IMR-90 (cell line): ENCODE results near the gene CRYBA2. TPM values are rescaled to one million over a fixed set of nuclear protein-coding genes. Genes with fewer than 3 reads are reported as not detected.
A peak's percentile ranks its signal among the peaks of the same experiment; 100 is the strongest.

Source experiments
- ATAC-seq: fragments of 200-7000 bp; cut with Tn5 transposase; 2 replicates; pipeline ENCODE4 v1.9.1; 2020; ENCODE audit warnings: low read depth, mild to moderate bottlenecking, moderate library complexity
- Bru-seq: library from RNA; stranded (reverse); fragments of 400-500 nt; gene quantifications from one replicate; lab custom pipeline; 2021; lab: Mats Ljungman, UMichigan
- BruChase-seq, 2 experiments: library from RNA; stranded (reverse); fragments of 400-500 nt; gene quantifications; one replicate each; lab custom pipeline; 2021; lab: Mats Ljungman, UMichigan
- BruUV-seq: library from RNA; stranded (reverse); fragments of 400-500 nt; replicated peaks from 2 replicates; lab custom pipeline; 2021; lab: Mats Ljungman, UMichigan
- CTCF ChIA-PET: fragments of 300-600 bp; formaldehyde crosslinking; extraction: SDS; loops from one replicate; lab custom pipeline; 2021; ENCODE audit warnings: antibody characterized with exemption; lab: Yijun Ruan, JAX
- POLR2A ChIA-PET: fragments of 300-600 bp; sonication (Branson Sonifier 250); formaldehyde crosslinking; loops from one replicate; lab custom pipeline; 2022; ENCODE audit warnings: antibody characterized with exemption; ENCODE audit not compliant: unreplicated experiment; lab: Charles Lee
- DNase-seq: peaks from one replicate; pipeline ENCODE4 v3.0.0; 2013
- H2AFZ ChIP-seq: replicated peaks from 2 replicates; pipeline ENCODE3; 2013; ENCODE audit warnings: low read length, mild to moderate bottlenecking; ENCODE audit not compliant: poor library complexity
- H2AK5ac ChIP-seq: 2 replicates; pipeline ENCODE4 v1.6.1; 2013; ENCODE audit warnings: low read depth, low read length, inconsistent platforms
- H2AK9ac ChIP-seq: replicated peaks from 2 replicates; pipeline ENCODE3; 2013; ENCODE audit warnings: mild to moderate bottlenecking, low read depth, low read length, moderate library complexity; ENCODE audit not compliant: poor library complexity
- H2BK120ac ChIP-seq: 2 replicates; pipeline ENCODE4 v1.6.1; 2013; ENCODE audit warnings: low read depth, low read length, inconsistent platforms
- H2BK15ac ChIP-seq: 3 replicates; pipeline ENCODE4 v1.6.1; 2013; ENCODE audit warnings: low read depth, low read length, inconsistent platforms
- H2BK20ac ChIP-seq: 2 replicates; pipeline ENCODE4 v1.6.1; 2013; ENCODE audit warnings: low read depth, mild to moderate bottlenecking, inconsistent platforms, low read length, moderate library complexity
- H2BK5ac ChIP-seq: 2 replicates; pipeline ENCODE4 v1.6.1; 2013; ENCODE audit warnings: mild to moderate bottlenecking, low read depth, low read length, inconsistent platforms; ENCODE audit not compliant: poor library complexity, severe bottlenecking
- H3K14ac ChIP-seq: replicated peaks from 2 replicates; pipeline ENCODE4 v1.6.1; 2013; ENCODE audit warnings: low read depth, low read length, inconsistent platforms
- H3K18ac ChIP-seq: 2 replicates; pipeline ENCODE4 v1.6.1; 2013; ENCODE audit warnings: low read depth, low read length, control low read depth
- H3K23ac ChIP-seq: 2 replicates; pipeline ENCODE4 v1.6.1; 2013; ENCODE audit warnings: low read depth, low read length, inconsistent platforms
- H3K27ac ChIP-seq: 2 replicates; pipeline ENCODE4 v1.5.1; 2013; ENCODE audit warnings: mild to moderate bottlenecking, control low read depth, low read length; ENCODE audit not compliant: insufficient read depth
- H3K27me3 ChIP-seq: 2 replicates; pipeline ENCODE4 v1.6.1; 2013; ENCODE audit warnings: low read length; ENCODE audit not compliant: control insufficient read depth, insufficient read depth
- H3K36me3 ChIP-seq: 2 replicates; pipeline ENCODE4 v1.6.1; 2013; ENCODE audit warnings: low read length, mixed read lengths; ENCODE audit not compliant: control insufficient read depth, insufficient read depth
- H3K4ac ChIP-seq: 2 replicates; pipeline ENCODE4 v1.6.1; 2013; ENCODE audit warnings: low read depth, low read length, inconsistent platforms
- H3K4me1 ChIP-seq: 2 replicates; pipeline ENCODE4 v1.6.1; 2013; ENCODE audit warnings: low read length, mixed read lengths; ENCODE audit not compliant: control insufficient read depth, insufficient read depth
- H3K4me2 ChIP-seq: 2 replicates; pipeline ENCODE4 v1.6.1; 2013; ENCODE audit warnings: low read depth, mild to moderate bottlenecking, control low read depth, low read length, moderate library complexity
- H3K4me3 ChIP-seq: 2 replicates; pipeline ENCODE4 v1.5.1; 2013; ENCODE audit warnings: low read depth, mild to moderate bottlenecking, control low read depth, low read length, moderate library complexity; ENCODE audit not compliant: insufficient read depth
- H3K56ac ChIP-seq: 2 replicates; pipeline ENCODE4 v1.6.1; 2013; ENCODE audit warnings: low read length, inconsistent platforms; ENCODE audit not compliant: insufficient read depth; ENCODE audit errors: extremely low read depth
- H3K79me1 ChIP-seq, 2 experiments: 2 replicates each; pipeline ENCODE4 v1.6.1; 2013; ENCODE audit warnings: low read length in 2 of 2, inconsistent platforms in 1 of 2, low read depth in 1 of 2
- H3K9ac ChIP-seq: 2 replicates; pipeline ENCODE4 v1.6.1; 2013; ENCODE audit warnings: low read depth, low read length, control low read depth
- H3K9me1 ChIP-seq: 2 replicates; pipeline ENCODE4 v1.6.1; 2013; ENCODE audit warnings: low read length, inconsistent platforms; ENCODE audit not compliant: insufficient read depth
- H3K9me3 ChIP-seq: 2 replicates; pipeline ENCODE4 v1.6.1; 2013; ENCODE audit warnings: low read length; ENCODE audit not compliant: control insufficient read depth, insufficient read depth
- H4K20me1 ChIP-seq: 2 replicates; pipeline ENCODE4 v1.6.1; 2013; ENCODE audit warnings: low read length, inconsistent platforms; ENCODE audit not compliant: insufficient read depth
- H4K5ac ChIP-seq: 2 replicates; pipeline ENCODE4 v1.6.1; 2013; ENCODE audit warnings: mild to moderate bottlenecking, low read depth, low read length, control low read depth
- H4K8ac ChIP-seq, 2 experiments: 2 replicates each; pipeline ENCODE4 v1.6.1; 2013; ENCODE audit warnings: low read depth in 2 of 2, low read length in 2 of 2, control low read depth in 1 of 2, inconsistent platforms in 1 of 2
- H4K91ac ChIP-seq: 2 replicates; pipeline ENCODE4 v1.6.1; 2013; ENCODE audit warnings: low read depth, low read length, inconsistent platforms; ENCODE audit not compliant: insufficient read depth
- BHLHE40 ChIP-seq: fragments of 150-350 bp; IDR thresholded peaks from 2 replicates; pipeline ENCODE4 v1.6.1; 2016; ENCODE audit warnings: mild to moderate bottlenecking, low read depth, low read length
- FOS ChIP-seq: fragments of 150-350 bp; IDR thresholded peaks from 2 replicates; pipeline ENCODE4 v1.6.1; 2016; ENCODE audit warnings: low read depth, low read length
- MAFK ChIP-seq: IDR thresholded peaks from 2 replicates; pipeline ENCODE4 v1.6.1; 2012; ENCODE audit warnings: low read depth, low read length, improper control_type of control experiment
- RAD21 ChIP-seq: IDR thresholded peaks from 2 replicates; pipeline ENCODE4 v1.6.1; 2012; ENCODE audit warnings: low read length, improper control_type of control experiment
- RFX5 ChIP-seq: IDR thresholded peaks from 2 replicates; pipeline ENCODE4 v1.8.0; 2012; ENCODE audit warnings: low read depth, mild to moderate bottlenecking, low read length, moderate library complexity
- WGBS, 2 experiments: methylation state at CpG; one replicate each; pipeline versions ENCODE4 v1.1.5 to v1.1.7; 2013; ENCODE audit warnings: missing lambda C conversion rate in 2 of 2; ENCODE audit not compliant: insufficient read length in 1 of 2; ENCODE audit errors: extremely low coverage in 2 of 2; 5-methylcytosine and 5-hydroxymethylcytosine counted together
- dilution Hi-C: fragments of 300-500 bp; cut with HindIII; formaldehyde crosslinking; loops from one replicate; pipeline ENCODE4 v1.14.3; 2018; ENCODE audit warnings: low sequenced_read_pairs; ENCODE audit not compliant: unreplicated experiment
- in situ Hi-C: fragments of 300-500 bp; cut with MboI; formaldehyde crosslinking; loops from 3 replicates; pipeline ENCODE4 v1.14.3; 2019; ENCODE audit warnings: low sequenced_read_pairs, inconsistent platforms, mixed read lengths
- intact Hi-C: fragments of 100-400 bp; cut with micrococcal nuclease; formaldehyde crosslinking; loops from 2 replicates; pipeline ENCODE4 v1.10.0; 2022
- long read RNA-seq: library from polyadenylated mRNA; unstranded; transcript quantifications from one replicate; pipeline ENCODE4 v2.0.0, GENCODE V29; 2021; ENCODE audit not compliant: unreplicated experiment
- polyA plus RNA-seq, 3 experiments: library from polyadenylated mRNA; depleted of rRNA; stranded (reverse); fragments of >200 nt; gene quantifications; 2 replicates each; pipeline ENCODE4 v1.2.3, GENCODE V29; 2012; ENCODE audit warnings: low replicate concordance in 1 of 3
- total RNA-seq: library from RNA; depleted of rRNA; stranded (reverse); fragments of >200 nt; gene quantifications from 2 replicates; pipeline ENCODE4 v1.2.3, GENCODE V29; 2012; rRNA removed

The CRYBA2 gene, protein sequence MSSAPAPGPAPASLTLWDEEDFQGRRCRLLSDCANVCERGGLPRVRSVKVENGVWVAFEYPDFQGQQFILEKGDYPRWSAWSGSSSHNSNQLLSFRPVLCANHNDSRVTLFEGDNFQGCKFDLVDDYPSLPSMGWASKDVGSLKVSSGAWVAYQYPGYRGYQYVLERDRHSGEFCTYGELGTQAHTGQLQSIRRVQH
- total RNA-seq (not detected in 2 replicates), polyA plus RNA-seq (2012; rRNA removed) (not detected in 2 replicates), Bru-seq, nascent RNA (not detected), BruChase-seq, experiment 1, labeled RNA remaining after a 6-hour chase (not detected), BruChase-seq, experiment 2, labeled RNA remaining after a 2-hour chase (not detected)
- polyA plus RNA-seq (2012; cell fraction: cytosol; rRNA removed), result not detected in 2 replicates
- polyA plus RNA-seq (2012; cell fraction: nucleus; rRNA removed; ENCODE audit: low replicate concordance), result not detected in 2 replicates
- long read RNA-seq, result 0 reads

DNA sequence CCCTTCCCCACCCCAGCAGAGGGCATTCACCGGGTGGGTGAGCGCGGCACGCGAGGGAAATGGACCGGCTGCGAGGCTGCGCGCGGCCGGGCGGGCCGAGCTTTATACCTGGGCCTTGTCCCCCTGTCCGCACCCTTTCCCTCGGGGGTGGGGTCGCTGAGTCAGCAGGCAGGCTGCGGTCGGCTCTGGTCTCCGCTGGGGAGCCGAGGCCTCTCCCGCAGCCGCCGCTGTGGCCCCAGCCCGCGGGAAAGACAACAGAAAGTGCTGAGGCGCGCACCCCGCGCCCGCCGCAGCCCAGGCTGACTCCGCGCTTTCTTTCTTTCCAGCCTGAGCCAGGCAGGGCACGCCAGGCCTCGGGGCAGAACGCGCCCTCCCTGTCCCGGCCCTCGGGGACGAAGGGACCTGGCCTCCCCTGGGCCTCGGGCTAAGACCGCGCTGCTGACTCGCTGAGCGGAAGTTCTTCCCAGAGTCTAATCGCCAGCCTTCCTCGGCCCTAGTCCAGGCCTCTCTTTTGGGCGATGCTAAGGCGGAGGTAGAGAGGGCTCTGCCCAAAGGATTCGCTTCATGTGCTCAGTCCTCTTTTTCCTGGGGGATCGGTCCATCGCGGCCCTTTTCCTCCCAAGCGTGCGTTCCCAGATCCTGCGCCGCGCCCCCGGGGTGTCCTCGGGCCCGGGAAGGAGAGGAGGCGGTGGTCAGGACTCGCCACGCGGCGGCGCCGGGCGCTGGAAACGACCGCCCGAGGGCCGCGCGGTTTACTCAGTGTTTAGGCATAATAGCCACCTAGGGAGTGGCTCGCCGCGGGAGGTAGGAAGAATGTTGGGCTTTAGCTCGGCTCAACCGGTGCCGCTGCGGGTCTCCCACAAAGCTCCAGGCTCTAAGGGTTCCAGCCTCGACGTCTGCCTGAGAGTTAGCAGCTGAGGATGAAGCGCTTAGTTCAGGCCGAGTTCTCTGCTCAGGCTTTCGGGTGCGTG lies at the start of gene CRYBA2:
Gene CRYBA2, minus strand, starts transcription at position 78 of the 971 bp plus-strand sequence. CDS start 246 bp downstream, outside the sequence.
- no TSS peak for BruUV-seq
- CTCF ChIA-PET, result interaction anchor here (0.6 to 1.9 kb wide), 3 partner anchors 14 to 161 kb away, joined by 4 to 8 read pairs (median 8); no protein-coding TSS in a partner anchor
- POLR2A ChIA-PET, result no interaction called here
- TF ChIP-seq RAD21, result no peak
- TF ChIP-seq BHLHE40, result no peak
- 0 out of 2 replicates have a peak, but pooled peaks have one; percentile 4 for TF ChIP-seq MAFK
- no peak for TF ChIP-seq FOS
- no peak for TF ChIP-seq RFX5
- Histone ChIP-seq H3K9me3 (no peaks in the 10 kb centered on the region), H3K79me1 (no peaks in the 10 kb centered on the region), H3K9ac (no peak within 1 kb of the TSS), H3K36me3 (no peaks in the 10 kb centered on the region), H4K5ac (no peak within 1 kb of the TSS), H3K18ac (no peak within 1 kb of the TSS), H4K91ac (no peak within 1 kb of the TSS), H2BK15ac (no peak within 1 kb of the TSS), H2AK9ac (peak within 1 kb of the TSS; percentile 70), H2AFZ (peak within 1 kb of the TSS; percentile 81), H2AK5ac (no peak within 1 kb of the TSS), H3K4me3 (peak within 1 kb of the TSS; percentile 17; the same call in 1 of the 2 replicates), H3K4ac (no peak within 1 kb of the TSS), H4K20me1 (no peaks in the 10 kb centered on the region; the same call in 1 of the 2 replicates), H3K4me2 (peak within 1 kb of the TSS; percentile 48), H3K27ac (no peak within 1 kb of the TSS), H3K56ac (no peak within 1 kb of the TSS), H2BK120ac (no peak within 1 kb of the TSS), H3K9me1 (peaks cover 3% of the 10 kb centered on the region; the same call in 1 of the 2 replicates), H3K4me1 (no peaks in the 10 kb centered on the region; the same call in 1 of the 2 replicates), H2BK5ac (no peak within 1 kb of the TSS), H3K14ac (no peak within 1 kb of the TSS), H3K23ac (no peak within 1 kb of the TSS), H4K8ac (no peak within 1 kb of the TSS), H3K27me3 (peaks cover 88% of the 10 kb centered on the region), H2BK20ac (no peak within 1 kb of the TSS)
- in situ Hi-C loops, result no loop called here
- ATAC-seq (peak; percentile 19; the same call in 1 of the 2 replicates), DNase-seq (no peak)
- dilution Hi-C loops, result no loop called here
- intact Hi-C loops, result no loop called here
- 3% methylated on average over 44 of the region's 88 CpGs; no CpG with 5 or more reads in 1 of the 2 experiments for WGBS, 2 experiments
